Amniotic epithelial cell (primary cell): Measurements from ENCODE around the gene STOML1.
"Not testable (repeated sequence)": the region's sequence is repeated elsewhere in the genome, so short reads cannot be mapped to it uniquely, and the experiment has no call there.

ENCODE experiments used
- DNase-seq: peaks from one replicate; pipeline ENCODE4 v3.0.0-alpha.2; 2010; ENCODE audit warnings: low read depth

STOML1 gene

GRCh38 chr15:73946046-73946721 is 45.9 kb downstream of the STOML1 start:
- DNase-seq: no peak

DNA sequence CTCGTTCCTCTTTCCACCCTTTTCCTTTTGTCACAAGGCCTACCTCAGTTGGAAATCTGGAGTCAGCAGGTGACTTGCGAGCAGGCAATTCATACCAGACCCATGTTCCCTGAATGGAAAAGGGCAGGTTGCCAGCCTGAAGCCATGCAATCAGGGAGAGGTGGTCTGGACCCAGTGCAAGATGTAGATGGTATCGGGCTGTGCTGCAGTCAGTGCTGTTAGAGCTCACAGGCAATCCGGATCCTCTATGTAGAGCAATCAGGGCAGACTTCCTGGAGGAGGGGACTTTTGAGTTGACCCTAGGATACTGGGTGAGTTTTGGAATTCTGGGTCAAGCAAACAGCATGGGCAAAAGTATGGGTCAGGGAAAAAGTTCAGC is 47.0 kb downstream of the STOML1 start:
- DNase-seq: no peak

DNA sequence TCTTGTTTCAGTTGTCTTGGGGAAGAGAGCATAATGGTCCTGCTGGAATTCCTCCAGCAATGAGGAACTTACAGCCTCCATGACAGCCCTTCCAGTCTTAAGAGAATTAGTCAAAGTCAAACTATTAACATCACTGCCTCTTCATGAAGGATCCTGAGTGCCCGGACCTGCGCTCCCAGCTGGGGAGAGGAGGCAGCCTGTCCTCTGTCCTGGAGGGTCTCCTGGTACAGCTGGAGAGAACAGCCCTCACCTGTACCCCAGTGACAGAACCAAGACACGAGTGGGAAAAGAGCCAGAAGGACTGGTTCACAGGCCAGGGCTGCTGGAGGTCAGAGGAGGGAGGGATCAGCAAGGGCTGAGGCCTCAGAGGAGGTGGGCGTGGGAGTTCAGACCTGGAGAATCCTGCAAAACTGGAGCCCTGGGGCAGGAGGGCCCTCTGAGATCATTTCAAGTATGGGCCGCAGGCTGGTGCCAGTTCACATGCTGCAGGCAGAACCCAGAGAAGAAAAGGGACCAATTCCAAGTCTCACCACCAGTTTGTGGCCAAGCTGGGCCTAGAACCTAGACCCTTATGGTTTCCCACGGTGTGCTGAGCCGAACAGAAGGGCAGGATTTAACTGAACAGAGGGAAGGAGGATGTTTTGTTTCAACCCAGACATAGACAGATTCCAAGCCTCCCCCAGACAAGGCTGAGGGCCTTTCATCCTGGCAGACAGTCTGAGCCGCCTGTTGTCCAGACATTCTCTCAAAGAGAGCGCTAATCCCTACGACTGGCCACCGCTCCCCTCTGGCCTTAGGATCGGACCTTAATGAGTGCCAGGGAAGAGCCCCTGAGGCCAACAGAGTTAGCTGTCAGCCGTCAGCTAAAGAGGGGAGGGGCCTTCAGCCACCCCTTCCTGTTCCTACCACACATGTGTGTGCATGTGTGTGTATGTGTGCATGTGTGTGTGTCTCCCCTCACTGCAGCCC is 47.6 kb downstream of the STOML1 start:
- DNase-seq: peak; percentile 77

DNA sequence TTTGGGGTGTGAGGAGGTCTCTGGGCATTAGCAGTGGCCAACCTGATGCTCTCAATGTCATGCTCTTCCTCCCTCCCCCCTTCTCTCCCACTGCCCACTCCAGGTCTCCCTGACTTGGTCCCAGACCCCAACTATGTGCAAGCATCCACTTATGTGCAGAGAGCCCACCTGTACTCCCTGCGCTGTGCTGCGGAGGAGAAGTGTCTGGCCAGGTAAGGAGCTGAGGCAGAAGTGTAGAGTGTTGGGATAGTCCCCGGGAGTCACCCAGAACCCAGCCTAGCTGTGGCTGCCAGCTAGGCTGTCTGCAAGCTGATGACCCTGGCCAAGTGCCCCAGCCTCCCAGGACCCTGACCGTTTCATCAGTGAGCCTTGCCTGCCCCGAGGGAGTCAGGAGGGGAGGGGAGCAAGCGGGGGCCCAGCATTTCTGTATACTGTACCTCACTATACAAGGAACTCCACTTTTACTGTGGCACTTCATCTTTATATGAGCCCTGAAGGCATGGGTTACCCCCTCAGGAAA is 49.3 kb downstream of the STOML1 start:
- no peak for DNase-seq

GRCh38 chr15:73941871-73942635 is 50.0 kb downstream of the STOML1 start:
- DNase-seq: peak; percentile 33

DNA sequence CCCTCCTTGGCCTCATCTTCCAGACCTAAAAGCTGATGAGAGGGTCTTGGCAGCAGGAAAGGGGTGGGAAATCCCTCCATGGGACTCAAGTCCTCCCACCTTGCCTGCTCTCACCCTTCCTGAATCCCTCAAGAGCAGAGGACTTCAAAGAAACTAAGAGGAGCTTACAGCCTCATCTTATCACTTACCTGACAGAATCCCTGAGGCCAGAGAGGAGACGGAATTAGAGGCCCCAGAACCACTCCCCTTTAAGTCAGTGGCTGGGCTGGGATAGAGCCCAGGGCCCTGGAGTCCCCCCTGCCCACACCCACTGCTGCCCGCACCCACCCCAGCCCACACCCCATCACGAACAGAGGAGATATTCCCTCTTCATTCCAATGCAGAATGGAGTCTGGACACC is 50.6 kb downstream of the STOML1 start:
- no peak for DNase-seq

- DNase-seq: peak; percentile 81
Measured at GRCh38 chr15:73941044-73941443, 51.1 kb downstream of the STOML1 start.

GRCh38 chr15:73940061-73940981 is 51.8 kb downstream of the STOML1 start:
- DNase-seq: peak; percentile 33

GRCh38 chr15:73939138-73939537 is 53.0 kb downstream of the STOML1 start:
- no peak for DNase-seq

- DNase-seq: not testable (repeated sequence)
Measured at GRCh38 chr15:73938516-73938915, 53.6 kb downstream of the STOML1 start.

DNA sequence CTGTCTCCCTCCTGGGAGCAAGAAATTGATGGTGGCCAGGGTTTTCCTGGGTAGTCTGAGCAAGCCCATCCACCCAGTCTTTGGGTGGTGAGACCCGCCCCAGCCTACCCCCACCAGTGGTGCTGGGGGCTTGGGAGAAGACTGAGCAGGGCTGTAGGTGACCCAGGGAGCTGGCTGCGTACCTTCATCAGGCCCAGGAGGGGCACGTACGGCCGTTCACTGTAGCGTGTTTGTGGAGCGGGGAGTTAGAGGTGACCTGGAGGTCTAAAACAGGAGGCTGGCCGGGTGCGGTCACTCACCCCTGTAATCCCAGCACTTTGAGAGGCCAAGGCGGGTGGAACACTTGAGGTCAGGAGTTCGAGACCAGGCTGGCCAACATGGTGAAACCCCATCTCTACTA is 54.4 kb downstream of the STOML1 start:
- DNase-seq: no peak

DNA sequence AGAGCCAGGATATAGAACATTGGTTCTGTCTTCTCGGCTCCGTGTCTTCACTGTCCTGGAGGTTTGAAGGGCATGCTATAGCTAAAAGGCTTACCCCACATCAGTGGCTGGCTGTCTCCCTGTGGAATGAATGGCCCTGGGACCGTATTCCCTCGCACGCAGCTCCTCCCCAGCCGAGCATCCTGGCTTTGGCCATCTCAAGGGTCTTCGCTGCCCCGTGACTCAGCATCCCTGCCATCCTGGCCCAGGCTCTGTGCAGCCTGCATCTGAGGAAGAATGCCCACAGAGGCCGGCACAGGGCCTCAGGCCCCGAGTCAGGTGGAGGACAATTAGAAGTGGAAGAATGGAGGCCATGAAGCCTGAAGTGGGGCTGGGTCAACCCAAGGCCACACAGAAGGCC is 54.8 kb downstream of the STOML1 start:
- DNase-seq: no peak

DNA sequence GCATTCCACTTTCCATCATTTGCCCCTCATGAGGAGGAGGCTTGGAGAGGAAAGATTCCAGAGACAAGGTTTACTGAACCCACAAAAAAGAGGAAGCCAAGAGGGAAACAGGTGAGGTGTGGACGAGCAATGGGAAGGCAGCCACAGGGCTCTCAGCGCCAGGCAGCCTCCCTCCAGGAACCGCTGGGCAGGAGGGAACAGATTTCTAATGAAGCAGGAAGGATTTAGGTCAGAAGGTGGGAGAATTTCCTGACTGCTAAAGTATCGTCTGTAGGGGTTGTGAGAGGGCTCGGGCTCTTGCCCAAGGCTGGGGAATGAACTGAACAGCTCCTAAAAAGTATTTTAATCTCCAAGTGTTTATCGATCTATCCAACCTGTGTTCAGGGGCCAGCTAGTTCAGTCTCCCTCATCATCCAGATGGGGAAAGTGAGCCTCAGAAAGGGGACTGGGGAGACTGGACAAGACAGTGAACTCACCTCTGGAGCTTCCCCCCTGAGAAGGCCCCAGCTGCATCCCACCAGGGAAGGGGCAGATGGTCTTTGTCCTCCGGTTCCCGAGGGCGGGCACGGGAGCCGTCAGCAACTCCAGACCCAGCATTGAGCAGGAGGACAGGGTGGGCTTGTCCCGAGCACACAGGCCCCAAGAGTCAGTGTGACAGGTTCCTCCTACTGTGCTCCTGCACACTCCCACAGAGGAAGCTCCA is 55.4 kb downstream of the STOML1 start:
- no peak for DNase-seq

- DNase-seq: peak; percentile 81
Measured at GRCh38 chr15:73936181-73936580, 55.9 kb downstream of the STOML1 start.

DNA sequence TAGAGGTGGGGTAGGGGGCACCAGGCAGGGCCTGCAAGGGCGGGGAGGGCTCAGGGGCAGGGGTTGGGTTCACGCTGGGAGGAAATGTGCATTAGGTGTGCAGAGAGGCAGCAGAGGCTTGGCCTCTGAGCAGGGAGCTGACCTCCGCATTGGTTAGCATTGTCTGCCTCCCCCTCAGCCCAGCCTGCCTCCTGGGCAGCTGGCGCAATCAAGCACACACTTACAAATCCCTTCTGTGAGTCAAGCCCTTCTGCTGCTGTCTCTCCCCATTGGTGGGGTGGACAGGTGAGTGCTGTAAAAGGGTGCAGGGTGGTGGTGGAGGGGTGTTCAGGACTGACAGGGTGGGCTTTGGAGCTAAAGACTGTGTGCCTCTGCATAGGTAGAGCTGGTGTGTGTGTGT is 56.5 kb downstream of the STOML1 start:
- peak; percentile 89 for DNase-seq

DNA sequence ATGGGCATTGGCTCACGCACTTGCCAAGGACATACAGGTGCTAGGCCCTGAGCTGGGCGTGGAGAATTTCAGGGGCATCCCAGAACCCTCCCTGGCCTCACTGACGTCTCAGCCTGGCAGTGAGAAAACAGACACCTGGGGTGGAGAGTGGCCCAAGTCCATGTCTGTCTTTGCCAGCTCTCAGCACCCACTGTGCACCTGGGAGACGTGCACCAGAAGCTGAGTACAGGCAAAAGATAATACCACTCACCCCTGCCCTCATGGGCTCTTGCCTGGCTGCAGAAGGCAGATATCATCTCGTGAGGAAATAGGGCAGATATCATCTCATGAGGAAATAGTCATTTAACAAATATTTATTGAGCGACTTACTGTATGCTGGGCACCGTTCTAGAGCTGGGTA is 57.8 kb downstream of the STOML1 start:
- DNase-seq: no peak

GRCh38 chr15:73932381-73933191 is 59.5 kb downstream of the STOML1 start:
- peak; percentile 51 for DNase-seq

GRCh38 chr15:73931441-73931840 is 60.7 kb downstream of the STOML1 start:
- no peak for DNase-seq

GRCh38 chr15:73930790-73931281 is 61.3 kb downstream of the STOML1 start:
- no peak for DNase-seq
